H9 (cell line): ENCODE measurements around the gene ILK. TPM values are rescaled to one million over a fixed set of nuclear protein-coding genes. Genes with fewer than 3 reads are reported as not detected.

Experiments used
- DNase-seq: peaks from one replicate; pipeline ENCODE4 v3.0.0-alpha.2; 2017
- H2AFZ ChIP-seq: one replicate; pipeline ENCODE4 v1.6.1; 2013; ENCODE audit warnings: mild to moderate bottlenecking, low read length, control low read depth, moderate library complexity
- H2AK5ac ChIP-seq: 2 replicates; pipeline ENCODE4 v1.6.1; 2013; ENCODE audit warnings: low read length, control low read depth, mixed read lengths; ENCODE audit not compliant: insufficient read length
- H2BK120ac ChIP-seq: one replicate; pipeline ENCODE4 v1.6.1; 2013; ENCODE audit warnings: low read depth, mild to moderate bottlenecking, low read length, control low read depth, inconsistent platforms; ENCODE audit not compliant: poor library complexity, severe bottlenecking
- H2BK12ac ChIP-seq: 2 replicates; pipeline ENCODE4 v1.6.1; 2013; ENCODE audit warnings: low read length, control low read depth, mixed read lengths, low read depth; ENCODE audit not compliant: insufficient read length
- H2BK15ac ChIP-seq: 2 replicates; pipeline ENCODE4 v1.6.1; 2013; ENCODE audit warnings: low read depth, low read length, control low read depth
- H2BK20ac ChIP-seq: one replicate; pipeline ENCODE4 v1.6.1; 2013; ENCODE audit warnings: low read depth, mild to moderate bottlenecking, low read length, control low read depth, inconsistent platforms; ENCODE audit not compliant: poor library complexity, severe bottlenecking
- H2BK5ac ChIP-seq: 2 replicates; pipeline ENCODE4 v1.6.1; 2013; ENCODE audit warnings: low read length, control low read depth, mixed read lengths; ENCODE audit not compliant: insufficient read length
- H3K14ac ChIP-seq: 2 replicates; pipeline ENCODE4 v1.6.1; 2013; ENCODE audit warnings: low read length, control low read depth; ENCODE audit not compliant: insufficient read depth
- H3K18ac ChIP-seq: 2 replicates; pipeline ENCODE4 v1.6.1; 2013; ENCODE audit warnings: low read depth, mild to moderate bottlenecking, mixed read lengths, low read length, control low read depth; ENCODE audit not compliant: insufficient read length
- H3K23ac ChIP-seq: 2 replicates; pipeline ENCODE4 v1.6.1; 2013; ENCODE audit warnings: low read length, control low read depth, mixed read lengths, low read depth; ENCODE audit not compliant: insufficient read length
- H3K23me2 ChIP-seq: 2 replicates; pipeline ENCODE4 v1.6.1; 2013; ENCODE audit warnings: low read depth, mild to moderate bottlenecking, mixed read lengths, low read length, control low read depth; ENCODE audit not compliant: insufficient read length, poor library complexity, severe bottlenecking
- H3K27ac ChIP-seq: 2 replicates; pipeline ENCODE4 v1.5.1; 2013; ENCODE audit warnings: low read length, control low read depth, mixed read lengths, low read depth; ENCODE audit not compliant: insufficient read length
- H3K27me3 ChIP-seq: 2 replicates; pipeline ENCODE4 v1.6.1; 2013; ENCODE audit warnings: low read length, control low read depth, inconsistent platforms; ENCODE audit not compliant: insufficient read depth
- H3K4ac ChIP-seq: 2 replicates; pipeline ENCODE4 v1.6.1; 2013; ENCODE audit warnings: low read depth, mild to moderate bottlenecking, control low read depth, inconsistent platforms, low read length, moderate library complexity
- H3K4me1 ChIP-seq: 2 replicates; pipeline ENCODE4 v1.6.1; 2013; ENCODE audit warnings: low read length, control low read depth, inconsistent platforms; ENCODE audit not compliant: insufficient read depth
- H3K4me2 ChIP-seq: 2 replicates; pipeline ENCODE4 v1.6.1; 2013; ENCODE audit warnings: low read length, control low read depth, mixed read lengths; ENCODE audit not compliant: insufficient read length, insufficient read depth
- H3K56ac ChIP-seq: 2 replicates; pipeline ENCODE4 v1.6.1; 2013; ENCODE audit warnings: low read depth, mild to moderate bottlenecking, mixed read lengths, low read length, control low read depth; ENCODE audit not compliant: insufficient read length
- H3K79me1 ChIP-seq: 2 replicates; pipeline ENCODE4 v1.6.1; 2013; ENCODE audit warnings: low read depth, mild to moderate bottlenecking, moderate library complexity, low read length, control low read depth, inconsistent platforms; ENCODE audit not compliant: insufficient read depth, poor library complexity, severe bottlenecking
- H3K79me2 ChIP-seq: 2 replicates; pipeline ENCODE4 v1.6.1; 2013; ENCODE audit warnings: low read length, control low read depth, inconsistent platforms; ENCODE audit not compliant: insufficient read depth
- H3K9ac ChIP-seq: 2 replicates; pipeline ENCODE4 v1.6.1; 2013; ENCODE audit warnings: low read length, control low read depth, mixed read lengths; ENCODE audit not compliant: insufficient read length; ENCODE audit errors: extremely low read depth
- H3K9me3 ChIP-seq: one replicate; pipeline ENCODE4 v1.6.1; 2013; ENCODE audit warnings: low read depth, low read length, inconsistent platforms; ENCODE audit not compliant: control insufficient read depth
- H3T11ph ChIP-seq: one replicate; pipeline ENCODE4 v1.6.1; 2013; ENCODE audit warnings: mild to moderate bottlenecking, low read length, control low read depth, inconsistent platforms
- H4K20me1 ChIP-seq: one replicate; pipeline ENCODE4 v1.6.1; 2013; ENCODE audit not compliant: control insufficient read depth, insufficient read length, insufficient read depth
- H4K5ac ChIP-seq: 2 replicates; pipeline ENCODE4 v1.6.1; 2013; ENCODE audit warnings: low read depth, mild to moderate bottlenecking, mixed read lengths, low read length, control low read depth; ENCODE audit not compliant: insufficient read length
- H4K8ac ChIP-seq: replicated peaks from 2 replicates; pipeline ENCODE4 v1.6.1; 2013; ENCODE audit warnings: low read length, control low read depth, mixed read lengths, low read depth; ENCODE audit not compliant: insufficient read length
- H4K91ac ChIP-seq: 2 replicates; pipeline ENCODE4 v1.6.1; 2013; ENCODE audit warnings: low read depth, mild to moderate bottlenecking, moderate library complexity, mixed read lengths, low read length, control low read depth; ENCODE audit not compliant: insufficient read length
- H3K27ac Mint-ChIP-seq, 3 experiments: 2 replicates in 2 of 3; 3 replicates in 1 of 3; pipeline ENCODE4 v1.8.0; 2020 to 2021; ENCODE audit warnings: mixed read lengths in 3 of 3, mild to moderate bottlenecking in 1 of 3, moderate library complexity in 1 of 3
- H3K27me3 Mint-ChIP-seq: 2 replicates; pipeline ENCODE4 v1.8.0; 2021; ENCODE audit warnings: low read depth, mild to moderate bottlenecking, moderate library complexity, mixed read lengths
- H3K36me3 Mint-ChIP-seq, 3 experiments: 2 replicates in 2 of 3; 3 replicates in 1 of 3; pipeline ENCODE4 v1.8.0; 2020 to 2021; ENCODE audit warnings: low read depth in 3 of 3, mixed read lengths in 3 of 3; ENCODE audit not compliant: insufficient read depth in 1 of 3
- H3K4me1 Mint-ChIP-seq, 2 experiments: 2 replicates each; pipeline ENCODE4 v1.8.0; 2020; ENCODE audit warnings: mixed read lengths in 2 of 2
- H3K4me3 Mint-ChIP-seq, 2 experiments: 2 replicates in 1 of 2; 3 replicates in 1 of 2; pipeline ENCODE4 v1.8.0; 2020 to 2021; ENCODE audit warnings: mild to moderate bottlenecking in 2 of 2, mixed read lengths in 2 of 2, moderate library complexity in 1 of 2
- H3K9me3 Mint-ChIP-seq, 2 experiments: 2 replicates in 1 of 2; 3 replicates in 1 of 2; pipeline ENCODE4 v1.8.0; 2020; ENCODE audit warnings: mild to moderate bottlenecking in 2 of 2, mixed read lengths in 2 of 2, moderate library complexity in 1 of 2
- CTCF ChIP-seq: fragments of 200-600 bp; sonication (generic); conservative IDR thresholded peaks from 3 replicates; pipeline ENCODE4 v1.8.0; 2021; ENCODE audit warnings: antibody characterized with exemption, mild to moderate bottlenecking
- WGBS: extraction: QIAGEN DNeasy Blood & Tissue Kit; methylation state at CpG from one replicate; pipeline ENCODE4 v1.1.7; 2013; ENCODE audit warnings: missing lambda C conversion rate, low lambda C conversion rate, mixed read lengths; ENCODE audit not compliant: insufficient read length; ENCODE audit errors: extremely low coverage; 5-methylcytosine and 5-hydroxymethylcytosine counted together
- total RNA-seq: library from RNA; stranded (reverse); gene quantifications from 2 replicates; pipeline ENCODE4 v1.2.1, GENCODE V29; 2021

The ILK gene
- total RNA-seq, 1 experiment from 2014 or later, result 100 TPM

GRCh38 chr11:6655020-6655789 lies 51.6 kb downstream of the ILK start:
- H2BK20ac ChIP-seq, result no peak overlapping the region
- H3K9me3 ChIP-seq, result no peaks in the 10 kb centered on the region
- Mint-ChIP-seq H3K27me3 (peaks cover 21% of the 10 kb centered on the region), H3K36me3 (no peaks in the 10 kb centered on the region), H3K4me1 (peaks cover 10 to 11% of the 10 kb centered on the region in 2 experiments), H3K4me3 (no peak overlapping the region), H3K27ac (no peak overlapping the region), H3K9me3 (no peaks in the 10 kb centered on the region)
- H3K27me3 ChIP-seq, result peaks cover 23% of the 10 kb centered on the region; the same call in 1 of the 2 replicates
- no peak overlapping the region for H2BK5ac ChIP-seq
- no peak overlapping the region for H3T11ph ChIP-seq
- peak overlapping the region; percentile 57 for H3K4me2 ChIP-seq
- H3K14ac ChIP-seq, result 0 out of 2 replicates have a peak overlapping the region, but pooled peaks have one; percentile 9
- no CpG with 5 or more reads among the region's 84 CpGs for WGBS
- no peaks in the 10 kb centered on the region for H4K20me1 ChIP-seq
- no peak overlapping the region for H2AK5ac ChIP-seq
- H3K4ac ChIP-seq, result no peak overlapping the region
- H3K56ac ChIP-seq, result no peak overlapping the region
- no peak overlapping the region for H3K9ac ChIP-seq
- H3K23me2 ChIP-seq, result peaks cover 7% of the 10 kb centered on the region
- H2BK15ac ChIP-seq, result no peak overlapping the region
- DNase-seq, result no peak
- no peak overlapping the region for H4K8ac ChIP-seq
- H3K4me1 ChIP-seq, result peaks cover 1% of the 10 kb centered on the region; the same call in 1 of the 2 replicates
- no peak overlapping the region for H4K5ac ChIP-seq
- no peak overlapping the region for H4K91ac ChIP-seq
- no peaks in the 10 kb centered on the region for H3K79me1 ChIP-seq
- no peak overlapping the region for H2BK120ac ChIP-seq
- H3K27ac ChIP-seq, result no peak overlapping the region
- H3K23ac ChIP-seq, result no peak overlapping the region
- no peak overlapping the region for H2AFZ ChIP-seq
- H3K79me2 ChIP-seq, result no peaks in the 10 kb centered on the region
- no peak for TF ChIP-seq CTCF
- no peak overlapping the region for H2BK12ac ChIP-seq
- H3K18ac ChIP-seq, result no peak overlapping the region
